Measurements from ENCODE around the gene MNAT1. TPM values are rescaled to one million over a fixed set of nuclear protein-coding genes. Genes with fewer than 3 reads are reported as not detected.

MNAT1 gene
- total RNA-seq, 1 donor from 2014 or later: 42.4 TPM

- no peak for DNase-seq (ENCODE audit: low spot score)
- H3K27ac Mint-ChIP-seq (ENCODE audit: unreplicated experiment): no peak overlapping the region
- peaks cover 14% of the 10 kb centered on the region for H3K36me3 Mint-ChIP-seq (ENCODE audit: low read depth)
- peaks cover 31% of the 10 kb centered on the region for H3K4me1 Mint-ChIP-seq (ENCODE audit: low read depth)
- no peaks in the 10 kb centered on the region for H3K9me3 Mint-ChIP-seq (ENCODE audit: low read depth)
- TF ChIP-seq, protein P1, sequence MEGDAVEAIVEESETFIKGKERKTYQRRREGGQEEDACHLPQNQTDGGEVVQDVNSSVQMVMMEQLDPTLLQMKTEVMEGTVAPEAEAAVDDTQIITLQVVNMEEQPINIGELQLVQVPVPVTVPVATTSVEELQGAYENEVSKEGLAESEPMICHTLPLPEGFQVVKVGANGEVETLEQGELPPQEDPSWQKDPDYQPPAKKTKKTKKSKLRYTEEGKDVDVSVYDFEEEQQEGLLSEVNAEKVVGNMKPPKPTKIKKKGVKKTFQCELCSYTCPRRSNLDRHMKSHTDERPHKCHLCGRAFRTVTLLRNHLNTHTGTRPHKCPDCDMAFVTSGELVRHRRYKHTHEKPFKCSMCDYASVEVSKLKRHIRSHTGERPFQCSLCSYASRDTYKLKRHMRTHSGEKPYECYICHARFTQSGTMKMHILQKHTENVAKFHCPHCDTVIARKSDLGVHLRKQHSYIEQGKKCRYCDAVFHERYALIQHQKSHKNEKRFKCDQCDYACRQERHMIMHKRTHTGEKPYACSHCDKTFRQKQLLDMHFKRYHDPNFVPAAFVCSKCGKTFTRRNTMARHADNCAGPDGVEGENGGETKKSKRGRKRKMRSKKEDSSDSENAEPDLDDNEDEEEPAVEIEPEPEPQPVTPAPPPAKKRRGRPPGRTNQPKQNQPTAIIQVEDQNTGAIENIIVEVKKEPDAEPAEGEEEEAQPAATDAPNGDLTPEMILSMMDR (IDR thresholded peaks at IDR 0.05): no peak
- no peaks in the 10 kb centered on the region for H3K27me3 Mint-ChIP-seq (ENCODE audit: low read depth)
- no peak overlapping the region for H3K4me3 Mint-ChIP-seq (ENCODE audit: unreplicated experiment)
Observed at GRCh38 chr14:60981633-60982455, 247.3 kb downstream of the MNAT1 start.

DNA sequence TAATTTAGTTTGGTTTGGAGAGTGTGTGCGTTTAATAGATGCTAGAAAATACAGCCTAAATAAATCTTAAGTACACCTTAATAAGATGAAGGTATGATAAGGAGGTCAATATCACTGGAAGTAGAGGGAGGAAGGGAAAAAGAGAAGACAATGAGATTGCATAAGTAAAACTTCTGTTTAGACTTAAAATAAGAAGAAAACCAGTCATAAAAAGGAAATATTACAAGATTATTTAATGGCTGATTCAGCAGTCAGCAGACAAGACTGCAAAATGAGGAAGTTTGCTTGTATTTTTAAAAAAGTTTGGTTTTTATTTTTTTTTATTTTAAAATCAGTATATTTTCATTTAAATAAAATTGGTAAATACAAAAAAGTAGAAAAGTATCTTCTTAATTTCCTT, 249.6 kb downstream of the MNAT1 start:
- peaks cover 17% of the 10 kb centered on the region for H3K4me1 Mint-ChIP-seq (ENCODE audit: low read depth)
- TF ChIP-seq, protein P1 (IDR thresholded peaks at IDR 0.05): no peak
- H3K27ac Mint-ChIP-seq (ENCODE audit: unreplicated experiment): no peak overlapping the region
- no peaks in the 10 kb centered on the region for H3K27me3 Mint-ChIP-seq (ENCODE audit: low read depth)
- no peak overlapping the region for H3K4me3 Mint-ChIP-seq (ENCODE audit: unreplicated experiment)
- no peak for DNase-seq (ENCODE audit: low spot score)
- H3K9me3 Mint-ChIP-seq (ENCODE audit: low read depth): no peaks in the 10 kb centered on the region
- peaks cover 16% of the 10 kb centered on the region for H3K36me3 Mint-ChIP-seq (ENCODE audit: low read depth)

DNA sequence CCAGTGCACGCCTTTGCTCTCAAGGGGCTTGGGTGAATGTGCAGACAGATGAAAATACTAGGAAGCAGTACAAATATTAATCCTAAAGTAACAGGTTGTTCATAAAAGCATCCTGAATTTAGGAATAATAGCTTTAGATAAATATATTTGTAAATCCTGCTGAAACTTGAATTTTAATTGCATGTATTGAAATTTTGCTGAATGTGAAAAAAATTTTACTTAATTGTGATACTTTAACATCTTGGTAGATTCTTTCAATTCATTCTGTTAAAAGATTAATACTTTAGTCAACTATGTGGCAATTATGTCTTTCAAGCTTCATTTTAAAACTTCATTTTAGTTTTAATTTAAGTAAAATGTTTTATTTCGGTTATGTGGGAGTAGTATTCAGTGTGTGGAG, 251.9 kb downstream of the MNAT1 start:
- Mint-ChIP-seq H3K27me3 (ENCODE audit: low read depth) (no peaks in the 10 kb centered on the region), H3K27ac (ENCODE audit: unreplicated experiment) (no peak overlapping the region), H3K36me3 (ENCODE audit: low read depth) (peaks cover 21% of the 10 kb centered on the region)

GRCh38 chr14:60989599-60989998, 255.0 kb downstream of the MNAT1 start:
- TF ChIP-seq, protein P1 (IDR thresholded peaks at IDR 0.05): no peak
- H3K4me1 Mint-ChIP-seq (ENCODE audit: low read depth): peaks cover 13% of the 10 kb centered on the region
- peaks cover 29% of the 10 kb centered on the region for H3K36me3 Mint-ChIP-seq (ENCODE audit: low read depth)
- DNase-seq (ENCODE audit: low spot score): no peak
- no peaks in the 10 kb centered on the region for H3K9me3 Mint-ChIP-seq (ENCODE audit: low read depth)
- H3K27ac Mint-ChIP-seq (ENCODE audit: unreplicated experiment): no peak overlapping the region
- H3K4me3 Mint-ChIP-seq (ENCODE audit: unreplicated experiment): no peak overlapping the region
- H3K27me3 Mint-ChIP-seq (ENCODE audit: low read depth): no peaks in the 10 kb centered on the region

More for the DNA sequence above, 251.9 kb downstream of the MNAT1 start:
- peaks cover 20% of the 10 kb centered on the region for H3K4me1 Mint-ChIP-seq (ENCODE audit: low read depth)
- TF ChIP-seq, protein P1 (IDR thresholded peaks at IDR 0.05): no peak
- H3K9me3 Mint-ChIP-seq (ENCODE audit: low read depth): no peaks in the 10 kb centered on the region
- no peak overlapping the region for H3K4me3 Mint-ChIP-seq (ENCODE audit: unreplicated experiment)
- DNase-seq (ENCODE audit: low spot score): no peak

DNA sequence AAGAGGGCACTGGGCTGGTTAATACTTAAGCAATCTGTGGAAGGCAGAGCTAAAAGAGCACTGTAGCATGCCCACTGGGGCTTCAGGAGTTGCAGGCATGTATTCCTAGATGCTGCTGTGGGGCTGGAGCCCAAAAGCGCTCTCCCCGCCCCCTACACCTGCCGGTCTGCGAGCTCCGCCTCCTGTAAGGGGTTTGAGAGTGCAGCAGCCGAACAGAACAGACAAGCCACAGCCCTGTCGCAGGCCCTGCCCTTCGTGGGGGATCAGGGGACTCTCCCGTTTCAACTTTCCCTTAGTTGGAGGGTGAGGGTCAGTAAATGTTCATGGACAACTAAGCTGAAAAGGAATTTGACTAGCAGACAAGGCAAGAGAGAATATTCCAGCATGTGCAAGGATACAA, 264.1 kb downstream of the MNAT1 start:
- Mint-ChIP-seq H3K27me3 (ENCODE audit: low read depth) (no peaks in the 10 kb centered on the region), H3K4me3 (ENCODE audit: unreplicated experiment) (no peak overlapping the region), H3K9me3 (ENCODE audit: low read depth) (no peaks in the 10 kb centered on the region), H3K4me1 (ENCODE audit: low read depth) (peaks cover 6% of the 10 kb centered on the region), H3K36me3 (ENCODE audit: low read depth) (peaks cover 20% of the 10 kb centered on the region), H3K27ac (ENCODE audit: unreplicated experiment) (no peak overlapping the region)
- no peak for DNase-seq (ENCODE audit: low spot score)
- TF ChIP-seq, protein P1 (IDR thresholded peaks at IDR 0.05): no peak
